DND-41 (cell line): ENCODE measurements around the gene PLPP7.

ENCODE experiments used
- EZH2 ChIP-seq: IDR thresholded peaks from 3 replicates; pipeline ENCODE4 v1.6.1; 2012; ENCODE audit warnings: borderline replicate concordance, low read depth, mild to moderate bottlenecking, moderate library complexity, low read length, inconsistent platforms; ENCODE audit not compliant: severe bottlenecking
- TF ChIP-seq, protein P1 (sequence below): IDR thresholded peaks from 2 replicates; pipeline ENCODE4 v1.5.1; 2012; ENCODE audit warnings: borderline replicate concordance, low read length, moderate library complexity, mild to moderate bottlenecking; ENCODE audit not compliant: poor library complexity, severe bottlenecking; ENCODE audit errors: extremely low read depth

DNA sequence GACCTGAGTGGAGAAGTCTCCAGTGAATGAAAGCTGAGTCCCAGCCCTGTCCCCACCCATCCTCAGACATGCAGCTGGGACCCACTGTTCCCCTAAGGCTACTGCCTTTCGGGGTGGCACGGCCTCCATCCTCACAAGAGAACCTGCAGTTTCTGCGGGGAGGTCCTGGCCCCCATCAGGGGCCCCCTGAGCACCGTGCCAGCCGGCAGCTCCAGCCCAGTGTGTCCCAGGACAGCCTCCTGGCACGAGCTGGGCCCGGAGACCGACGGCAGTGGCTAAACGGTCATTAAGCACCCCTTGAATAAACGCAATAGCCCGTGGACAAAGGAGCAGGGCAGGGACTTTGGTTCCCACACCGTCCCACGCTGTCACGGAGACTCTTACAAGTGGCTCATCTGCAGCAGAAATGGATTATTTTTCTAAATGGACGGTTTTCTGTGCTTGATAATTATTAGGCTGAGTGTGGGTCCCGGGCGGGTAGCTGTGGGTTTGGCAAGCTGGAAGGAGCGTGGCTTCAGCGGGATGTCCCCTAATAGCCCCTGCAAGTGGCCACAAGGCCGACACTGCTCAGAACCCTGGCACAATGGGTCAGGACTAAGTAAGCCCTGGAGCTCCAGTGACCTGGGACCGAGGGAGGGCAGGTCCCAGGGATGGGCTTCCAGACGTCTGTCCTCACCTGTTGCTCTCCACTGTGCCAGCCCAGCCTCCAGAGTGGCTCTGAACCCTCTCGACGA, 30.7 kb upstream of the PLPP7 start:
- TF ChIP-seq, protein P1, sequence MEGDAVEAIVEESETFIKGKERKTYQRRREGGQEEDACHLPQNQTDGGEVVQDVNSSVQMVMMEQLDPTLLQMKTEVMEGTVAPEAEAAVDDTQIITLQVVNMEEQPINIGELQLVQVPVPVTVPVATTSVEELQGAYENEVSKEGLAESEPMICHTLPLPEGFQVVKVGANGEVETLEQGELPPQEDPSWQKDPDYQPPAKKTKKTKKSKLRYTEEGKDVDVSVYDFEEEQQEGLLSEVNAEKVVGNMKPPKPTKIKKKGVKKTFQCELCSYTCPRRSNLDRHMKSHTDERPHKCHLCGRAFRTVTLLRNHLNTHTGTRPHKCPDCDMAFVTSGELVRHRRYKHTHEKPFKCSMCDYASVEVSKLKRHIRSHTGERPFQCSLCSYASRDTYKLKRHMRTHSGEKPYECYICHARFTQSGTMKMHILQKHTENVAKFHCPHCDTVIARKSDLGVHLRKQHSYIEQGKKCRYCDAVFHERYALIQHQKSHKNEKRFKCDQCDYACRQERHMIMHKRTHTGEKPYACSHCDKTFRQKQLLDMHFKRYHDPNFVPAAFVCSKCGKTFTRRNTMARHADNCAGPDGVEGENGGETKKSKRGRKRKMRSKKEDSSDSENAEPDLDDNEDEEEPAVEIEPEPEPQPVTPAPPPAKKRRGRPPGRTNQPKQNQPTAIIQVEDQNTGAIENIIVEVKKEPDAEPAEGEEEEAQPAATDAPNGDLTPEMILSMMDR: no peak
- no peak for TF ChIP-seq EZH2
